H9 (cell line): ENCODE results near the gene PRKAG1. TPM values are rescaled to one million over a fixed set of nuclear protein-coding genes. Genes with fewer than 3 reads are reported as not detected.

ENCODE experiments used
- DNase-seq: peaks from one replicate; pipeline ENCODE4 v3.0.0-alpha.2; 2017
- H2AFZ ChIP-seq: one replicate; pipeline ENCODE4 v1.6.1; 2013; ENCODE audit warnings: mild to moderate bottlenecking, low read length, control low read depth, moderate library complexity
- H2AK5ac ChIP-seq: 2 replicates; pipeline ENCODE4 v1.6.1; 2013; ENCODE audit warnings: low read length, control low read depth, mixed read lengths; ENCODE audit not compliant: insufficient read length
- H2BK120ac ChIP-seq: one replicate; pipeline ENCODE4 v1.6.1; 2013; ENCODE audit warnings: low read depth, mild to moderate bottlenecking, low read length, control low read depth, inconsistent platforms; ENCODE audit not compliant: poor library complexity, severe bottlenecking
- H2BK12ac ChIP-seq: 2 replicates; pipeline ENCODE4 v1.6.1; 2013; ENCODE audit warnings: low read length, control low read depth, mixed read lengths, low read depth; ENCODE audit not compliant: insufficient read length
- H2BK15ac ChIP-seq: 2 replicates; pipeline ENCODE4 v1.6.1; 2013; ENCODE audit warnings: low read depth, low read length, control low read depth
- H2BK20ac ChIP-seq: one replicate; pipeline ENCODE4 v1.6.1; 2013; ENCODE audit warnings: low read depth, mild to moderate bottlenecking, low read length, control low read depth, inconsistent platforms; ENCODE audit not compliant: poor library complexity, severe bottlenecking
- H2BK5ac ChIP-seq: 2 replicates; pipeline ENCODE4 v1.6.1; 2013; ENCODE audit warnings: low read length, control low read depth, mixed read lengths; ENCODE audit not compliant: insufficient read length
- H3K14ac ChIP-seq: 2 replicates; pipeline ENCODE4 v1.6.1; 2013; ENCODE audit warnings: low read length, control low read depth; ENCODE audit not compliant: insufficient read depth
- H3K18ac ChIP-seq: 2 replicates; pipeline ENCODE4 v1.6.1; 2013; ENCODE audit warnings: low read depth, mild to moderate bottlenecking, mixed read lengths, low read length, control low read depth; ENCODE audit not compliant: insufficient read length
- H3K23ac ChIP-seq: 2 replicates; pipeline ENCODE4 v1.6.1; 2013; ENCODE audit warnings: low read length, control low read depth, mixed read lengths, low read depth; ENCODE audit not compliant: insufficient read length
- H3K23me2 ChIP-seq: 2 replicates; pipeline ENCODE4 v1.6.1; 2013; ENCODE audit warnings: low read depth, mild to moderate bottlenecking, mixed read lengths, low read length, control low read depth; ENCODE audit not compliant: insufficient read length, poor library complexity, severe bottlenecking
- H3K27ac ChIP-seq: 2 replicates; pipeline ENCODE4 v1.5.1; 2013; ENCODE audit warnings: low read length, control low read depth, mixed read lengths, low read depth; ENCODE audit not compliant: insufficient read length
- H3K27me3 ChIP-seq: 2 replicates; pipeline ENCODE4 v1.6.1; 2013; ENCODE audit warnings: low read length, control low read depth, inconsistent platforms; ENCODE audit not compliant: insufficient read depth
- H3K4ac ChIP-seq: 2 replicates; pipeline ENCODE4 v1.6.1; 2013; ENCODE audit warnings: low read depth, mild to moderate bottlenecking, control low read depth, inconsistent platforms, low read length, moderate library complexity
- H3K4me1 ChIP-seq: 2 replicates; pipeline ENCODE4 v1.6.1; 2013; ENCODE audit warnings: low read length, control low read depth, inconsistent platforms; ENCODE audit not compliant: insufficient read depth
- H3K4me2 ChIP-seq: 2 replicates; pipeline ENCODE4 v1.6.1; 2013; ENCODE audit warnings: low read length, control low read depth, mixed read lengths; ENCODE audit not compliant: insufficient read length, insufficient read depth
- H3K56ac ChIP-seq: 2 replicates; pipeline ENCODE4 v1.6.1; 2013; ENCODE audit warnings: low read depth, mild to moderate bottlenecking, mixed read lengths, low read length, control low read depth; ENCODE audit not compliant: insufficient read length
- H3K79me1 ChIP-seq: 2 replicates; pipeline ENCODE4 v1.6.1; 2013; ENCODE audit warnings: low read depth, mild to moderate bottlenecking, moderate library complexity, low read length, control low read depth, inconsistent platforms; ENCODE audit not compliant: insufficient read depth, poor library complexity, severe bottlenecking
- H3K79me2 ChIP-seq: 2 replicates; pipeline ENCODE4 v1.6.1; 2013; ENCODE audit warnings: low read length, control low read depth, inconsistent platforms; ENCODE audit not compliant: insufficient read depth
- H3K9ac ChIP-seq: 2 replicates; pipeline ENCODE4 v1.6.1; 2013; ENCODE audit warnings: low read length, control low read depth, mixed read lengths; ENCODE audit not compliant: insufficient read length; ENCODE audit errors: extremely low read depth
- H3K9me3 ChIP-seq: one replicate; pipeline ENCODE4 v1.6.1; 2013; ENCODE audit warnings: low read depth, low read length, inconsistent platforms; ENCODE audit not compliant: control insufficient read depth
- H3T11ph ChIP-seq: one replicate; pipeline ENCODE4 v1.6.1; 2013; ENCODE audit warnings: mild to moderate bottlenecking, low read length, control low read depth, inconsistent platforms
- H4K20me1 ChIP-seq: one replicate; pipeline ENCODE4 v1.6.1; 2013; ENCODE audit not compliant: control insufficient read depth, insufficient read length, insufficient read depth
- H4K5ac ChIP-seq: 2 replicates; pipeline ENCODE4 v1.6.1; 2013; ENCODE audit warnings: low read depth, mild to moderate bottlenecking, mixed read lengths, low read length, control low read depth; ENCODE audit not compliant: insufficient read length
- H4K8ac ChIP-seq: replicated peaks from 2 replicates; pipeline ENCODE4 v1.6.1; 2013; ENCODE audit warnings: low read length, control low read depth, mixed read lengths, low read depth; ENCODE audit not compliant: insufficient read length
- H4K91ac ChIP-seq: 2 replicates; pipeline ENCODE4 v1.6.1; 2013; ENCODE audit warnings: low read depth, mild to moderate bottlenecking, moderate library complexity, mixed read lengths, low read length, control low read depth; ENCODE audit not compliant: insufficient read length
- H3K27ac Mint-ChIP-seq, 3 experiments: 2 replicates in 2 of 3; 3 replicates in 1 of 3; pipeline ENCODE4 v1.8.0; 2020 to 2021; ENCODE audit warnings: mixed read lengths in 3 of 3, mild to moderate bottlenecking in 1 of 3, moderate library complexity in 1 of 3
- H3K27me3 Mint-ChIP-seq: 2 replicates; pipeline ENCODE4 v1.8.0; 2021; ENCODE audit warnings: low read depth, mild to moderate bottlenecking, moderate library complexity, mixed read lengths
- H3K36me3 Mint-ChIP-seq, 3 experiments: 2 replicates in 2 of 3; 3 replicates in 1 of 3; pipeline ENCODE4 v1.8.0; 2020 to 2021; ENCODE audit warnings: low read depth in 3 of 3, mixed read lengths in 3 of 3; ENCODE audit not compliant: insufficient read depth in 1 of 3
- H3K4me1 Mint-ChIP-seq, 2 experiments: 2 replicates each; pipeline ENCODE4 v1.8.0; 2020; ENCODE audit warnings: mixed read lengths in 2 of 2
- H3K4me3 Mint-ChIP-seq, 2 experiments: 2 replicates in 1 of 2; 3 replicates in 1 of 2; pipeline ENCODE4 v1.8.0; 2020 to 2021; ENCODE audit warnings: mild to moderate bottlenecking in 2 of 2, mixed read lengths in 2 of 2, moderate library complexity in 1 of 2
- H3K9me3 Mint-ChIP-seq, 2 experiments: 2 replicates in 1 of 2; 3 replicates in 1 of 2; pipeline ENCODE4 v1.8.0; 2020; ENCODE audit warnings: mild to moderate bottlenecking in 2 of 2, mixed read lengths in 2 of 2, moderate library complexity in 1 of 2
- WGBS: extraction: QIAGEN DNeasy Blood & Tissue Kit; methylation state at CpG from one replicate; pipeline ENCODE4 v1.1.7; 2013; ENCODE audit warnings: missing lambda C conversion rate, low lambda C conversion rate, mixed read lengths; ENCODE audit not compliant: insufficient read length; ENCODE audit errors: extremely low coverage; 5-methylcytosine and 5-hydroxymethylcytosine counted together
- total RNA-seq: library from RNA; stranded (reverse); gene quantifications from 2 replicates; pipeline ENCODE4 v1.2.1, GENCODE V29; 2021
- TF ChIP-seq, protein P1 (sequence below): fragments of 200-600 bp; sonication (generic); conservative IDR thresholded peaks from 3 replicates; pipeline ENCODE4 v1.8.0; 2021; ENCODE audit warnings: antibody characterized with exemption, mild to moderate bottlenecking

The PRKAG1 gene
- total RNA-seq, 1 experiment from 2014 or later: 34.8 TPM

DNA sequence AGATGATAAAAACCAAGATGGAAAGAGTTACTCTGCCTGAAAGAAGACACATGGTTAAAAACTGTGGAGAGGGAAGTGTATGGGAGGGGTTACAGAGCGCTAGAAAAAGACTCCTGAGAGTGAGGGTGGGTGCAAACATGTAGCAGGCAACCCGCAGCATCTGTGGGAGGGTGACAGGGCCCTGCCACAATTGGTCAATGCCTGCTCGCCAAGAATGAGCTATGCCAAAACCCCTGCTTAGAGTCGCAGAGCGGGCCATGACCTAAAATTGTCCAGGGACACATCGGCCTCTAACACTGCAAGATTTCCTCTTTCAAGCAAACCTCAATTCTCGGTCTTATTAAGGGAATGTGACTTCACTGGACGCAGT, 700 bp downstream of the PRKAG1 start:
- H3K27me3 ChIP-seq: no peaks in the 10 kb centered on the region
- no peak overlapping the region for H2BK20ac ChIP-seq
- H3K9me3 ChIP-seq: no peaks in the 10 kb centered on the region
- H3K4me1 Mint-ChIP-seq: peaks cover 15% of the 10 kb centered on the region in 2 experiments
- H3K27ac Mint-ChIP-seq: peak overlapping the region; percentile 89 to 99 (median 97); a peak in 6 of 7 replicates
- H3K4me1 ChIP-seq: no peaks in the 10 kb centered on the region
- WGBS: no CpG with 5 or more reads among the region's 8 CpGs
- H3K23me2 ChIP-seq: peaks cover 9% of the 10 kb centered on the region
- TF ChIP-seq, protein P1, sequence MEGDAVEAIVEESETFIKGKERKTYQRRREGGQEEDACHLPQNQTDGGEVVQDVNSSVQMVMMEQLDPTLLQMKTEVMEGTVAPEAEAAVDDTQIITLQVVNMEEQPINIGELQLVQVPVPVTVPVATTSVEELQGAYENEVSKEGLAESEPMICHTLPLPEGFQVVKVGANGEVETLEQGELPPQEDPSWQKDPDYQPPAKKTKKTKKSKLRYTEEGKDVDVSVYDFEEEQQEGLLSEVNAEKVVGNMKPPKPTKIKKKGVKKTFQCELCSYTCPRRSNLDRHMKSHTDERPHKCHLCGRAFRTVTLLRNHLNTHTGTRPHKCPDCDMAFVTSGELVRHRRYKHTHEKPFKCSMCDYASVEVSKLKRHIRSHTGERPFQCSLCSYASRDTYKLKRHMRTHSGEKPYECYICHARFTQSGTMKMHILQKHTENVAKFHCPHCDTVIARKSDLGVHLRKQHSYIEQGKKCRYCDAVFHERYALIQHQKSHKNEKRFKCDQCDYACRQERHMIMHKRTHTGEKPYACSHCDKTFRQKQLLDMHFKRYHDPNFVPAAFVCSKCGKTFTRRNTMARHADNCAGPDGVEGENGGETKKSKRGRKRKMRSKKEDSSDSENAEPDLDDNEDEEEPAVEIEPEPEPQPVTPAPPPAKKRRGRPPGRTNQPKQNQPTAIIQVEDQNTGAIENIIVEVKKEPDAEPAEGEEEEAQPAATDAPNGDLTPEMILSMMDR: no peak
- no peak overlapping the region for H2BK5ac ChIP-seq
- H2BK12ac ChIP-seq: no peak overlapping the region
- peaks cover 3% of the 10 kb centered on the region for H3K79me1 ChIP-seq
- H3K79me2 ChIP-seq: no peaks in the 10 kb centered on the region
- H4K5ac ChIP-seq: no peak overlapping the region
- peak overlapping the region; percentile 80; the same call in 1 of the 2 replicates for H3K14ac ChIP-seq
- H2AFZ ChIP-seq: no peak overlapping the region
- H3K4me3 Mint-ChIP-seq: peak overlapping the region; percentile 89 to 93
- peak overlapping the region; percentile 78 for H3K4me2 ChIP-seq
- no peak overlapping the region for H3K56ac ChIP-seq
- H4K91ac ChIP-seq: no peak overlapping the region
- DNase-seq: no peak
- no peak overlapping the region for H2BK120ac ChIP-seq
- no peaks in the 10 kb centered on the region; the same call in 1 of the 2 replicates for H3K27me3 Mint-ChIP-seq
- H4K20me1 ChIP-seq: no peaks in the 10 kb centered on the region
- H3T11ph ChIP-seq: no peak overlapping the region
- H4K8ac ChIP-seq: no peak overlapping the region
- no peak overlapping the region for H3K4ac ChIP-seq
- H3K23ac ChIP-seq: no peak overlapping the region
- H3K36me3 Mint-ChIP-seq: peaks cover 7 to 22% (median 20%) of the 10 kb centered on the region in 3 experiments
- H3K9me3 Mint-ChIP-seq: no peaks in the 10 kb centered on the region
- no peak overlapping the region for H3K27ac ChIP-seq
- H2BK15ac ChIP-seq: no peak overlapping the region
- H2AK5ac ChIP-seq: no peak overlapping the region
- peak overlapping the region; percentile 82 for H3K9ac ChIP-seq
- no peak overlapping the region for H3K18ac ChIP-seq
